Skin of body (tissue), 3 donors: Measurements from ENCODE around the gene NCSTN. TPM values are rescaled to one million over a fixed set of nuclear protein-coding genes. Genes with fewer than 3 reads are reported as not detected.

Experiments
- DNase-seq: peaks from one replicate; lab custom pipeline; 2025; lab: John Stamatoyannopoulos, UW
- small RNA-seq: library from RNA; depleted of rRNA; stranded (forward); fragments of <200 nt; gene quantifications from one replicate; pipeline ENCODE3, GENCODE V24; 2014; ENCODE audit warnings: low replicate concordance
- total RNA-seq: library from RNA; depleted of rRNA; stranded (reverse); fragments of >200 nt; gene quantifications from one replicate; pipeline ENCODE4 v1.2.3, GENCODE V29; 2014

NCSTN gene
- total RNA-seq, 1 donor from 2014 or later = 46.5 TPM

DNA sequence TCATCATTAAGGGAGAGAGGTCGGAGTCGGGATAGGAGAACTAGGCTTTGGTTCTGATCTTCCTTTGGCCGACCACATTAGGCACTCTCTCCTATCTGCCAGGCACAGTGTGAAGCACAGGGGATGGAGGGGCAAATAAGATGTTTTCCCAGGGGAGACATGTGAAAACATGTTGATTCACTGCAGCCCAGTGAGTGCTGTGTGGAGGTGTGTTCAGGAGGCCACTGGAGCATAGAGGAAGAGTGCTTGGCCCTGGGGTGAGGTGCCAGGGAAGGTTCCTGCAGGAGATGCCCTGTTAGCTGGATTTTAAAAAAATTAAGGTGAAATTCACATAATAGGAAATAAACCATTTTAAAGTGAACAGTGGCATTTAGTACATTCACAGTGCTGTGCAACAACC is 60.9 kb downstream of the NCSTN start:
- no peak for DNase-seq

DNA sequence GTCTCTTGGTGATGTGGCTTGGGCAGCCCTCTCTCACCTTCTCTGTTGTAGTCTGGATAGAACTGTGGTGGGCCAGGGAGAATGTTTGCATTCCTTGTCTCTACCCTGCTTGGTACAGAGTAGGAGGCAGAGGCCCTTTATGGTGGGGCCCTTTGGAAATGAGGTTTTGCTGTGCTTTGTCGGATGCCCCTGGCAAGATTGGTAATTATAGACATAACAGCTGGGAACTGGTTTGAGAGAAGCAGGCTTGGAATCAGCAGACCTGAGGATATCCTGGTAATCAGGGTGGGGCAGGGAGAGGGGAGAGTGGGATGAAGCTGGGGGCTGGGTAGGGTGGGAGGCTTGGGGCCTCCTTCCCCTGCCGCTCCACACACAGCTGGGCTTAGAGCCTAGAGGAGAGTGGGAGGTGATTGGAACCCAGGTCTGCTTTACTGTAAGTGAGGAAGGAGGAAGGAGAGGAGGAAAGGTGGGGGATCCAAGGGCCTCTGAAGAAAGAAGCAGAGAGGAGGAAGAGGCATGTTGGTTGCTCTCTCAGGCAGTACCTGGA is 62.2 kb downstream of the NCSTN start:
- DNase-seq = no peak

DNA sequence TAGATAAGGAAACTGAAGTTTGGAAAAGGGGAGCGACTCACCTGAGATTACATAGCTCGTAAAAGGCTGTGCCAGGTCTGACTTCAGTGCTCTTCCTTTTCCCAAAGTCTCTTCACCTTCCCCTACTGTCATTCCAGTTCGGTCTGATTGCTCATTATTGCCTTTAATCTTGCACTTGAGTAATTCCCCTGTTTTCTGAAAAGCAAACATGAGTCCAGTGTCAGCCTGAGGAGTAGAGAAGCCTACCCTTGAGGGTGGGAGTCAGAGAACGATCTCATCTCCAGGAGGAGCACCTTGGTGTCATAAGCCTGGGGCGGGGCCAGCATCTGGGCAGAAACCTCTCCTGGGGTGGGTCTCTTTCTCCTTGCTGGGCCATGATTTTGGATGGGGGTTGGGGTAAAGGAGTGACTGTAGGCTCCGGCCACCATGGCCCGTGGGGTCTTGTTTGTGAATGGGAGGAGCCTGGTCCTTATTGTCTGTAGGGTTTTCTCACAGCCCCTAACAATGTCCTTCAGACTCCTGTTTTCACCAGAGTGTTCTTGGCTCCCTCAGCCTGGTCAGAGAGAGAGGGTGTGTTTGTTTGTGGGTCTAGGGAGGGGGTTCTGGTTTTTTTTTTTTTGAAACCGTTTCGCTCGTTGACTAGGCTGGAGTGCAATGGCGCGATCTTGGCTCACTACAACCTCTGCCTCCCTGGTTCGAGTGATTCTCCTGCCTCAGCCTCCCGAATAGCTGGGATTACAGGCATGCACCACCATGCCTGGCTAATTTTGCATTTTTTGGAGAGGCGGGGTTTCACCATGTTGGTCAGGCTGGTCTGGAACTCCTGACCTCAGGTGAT is 63.2 kb downstream of the NCSTN start:
- no peak for DNase-seq

DNA sequence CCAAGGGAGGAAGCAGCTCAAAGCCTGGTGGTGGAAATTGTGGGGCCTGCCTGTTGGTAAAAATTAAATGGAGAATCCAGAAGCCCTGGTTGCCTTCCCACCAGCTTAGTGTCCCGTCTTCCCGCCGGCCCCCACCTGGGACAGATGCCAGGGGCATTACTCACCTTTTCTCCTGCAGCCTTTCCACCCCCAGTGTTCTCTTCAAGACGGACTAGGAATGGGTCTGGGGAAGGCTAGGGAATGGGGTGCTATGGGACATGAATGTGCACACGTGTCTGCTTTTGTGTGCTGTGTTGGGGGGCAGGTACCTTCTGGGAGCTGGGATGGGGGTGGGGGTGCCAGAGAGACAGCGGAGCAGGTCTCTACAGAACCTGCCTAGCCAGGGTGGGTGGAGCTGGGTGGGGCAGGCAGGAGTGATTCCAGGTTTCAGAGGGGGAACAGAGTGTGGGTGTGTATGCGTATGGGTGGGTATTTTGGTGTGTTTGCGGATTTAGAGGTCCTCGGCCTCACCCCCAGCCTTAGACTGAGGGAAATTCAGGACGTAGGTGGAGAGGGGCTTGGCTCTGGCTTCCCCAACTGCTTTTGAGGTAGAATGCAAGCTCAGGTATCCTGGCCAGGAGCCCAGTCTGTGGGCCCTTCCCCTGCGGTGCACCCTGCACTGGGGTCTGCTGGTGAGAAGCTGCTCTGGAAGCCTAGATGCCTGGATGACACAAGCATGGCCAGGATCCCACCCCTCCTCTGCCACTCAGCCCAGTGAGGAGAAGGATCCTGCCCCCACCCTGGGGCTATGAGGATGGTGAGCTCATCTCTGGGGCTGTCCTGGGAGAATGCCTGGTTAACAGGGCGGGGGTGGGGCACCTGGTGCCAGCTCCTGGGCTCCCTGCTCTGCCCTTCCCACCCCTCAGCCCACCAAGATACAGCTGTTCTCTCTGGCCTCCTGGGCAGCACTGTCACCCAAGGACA is 64.9 kb downstream of the NCSTN start:
- DNase-seq = no peak

Small RNA genes within 50 kb of the gene (small RNA-seq; reads per million reads assigned to genes)
- gene RF00019 (not detected), gene RNU4-42P (not detected)

Other genes with a start within 250 kb of the NCSTN start
- gene IGSF8, start 244.8 kb upstream of the NCSTN start, total RNA-seq = 11.9 TPM
- 20.7 TPM for gene ATP1A2, start 227.6 kb upstream of the NCSTN start, total RNA-seq
- gene ATP1A4, start 191.8 kb upstream of the NCSTN start, total RNA-seq = not detected
- 109 TPM for gene CASQ1, start 152.8 kb upstream of the NCSTN start, total RNA-seq
- gene PEA15, start 138.0 kb upstream of the NCSTN start, total RNA-seq = 26.8 TPM
- gene DCAF8, start 80.8 kb upstream of the NCSTN start, total RNA-seq = 94.4 TPM
- 50.1 TPM for gene PEX19, start 58.2 kb upstream of the NCSTN start, total RNA-seq
- gene COPA, start 133 bp upstream of the NCSTN start, total RNA-seq = 178 TPM
- gene NHLH1, start 23.7 kb downstream of the NCSTN start, total RNA-seq = 0.20 TPM
- gene VANGL2, start 57.2 kb downstream of the NCSTN start, total RNA-seq = 11.0 TPM
- gene SLAMF6, start 179.9 kb downstream of the NCSTN start, total RNA-seq = 0.39 TPM
- 3.8 TPM for gene CD84, start 236.1 kb downstream of the NCSTN start, total RNA-seq